ENCODE results near the gene CNTN2.

DNA sequence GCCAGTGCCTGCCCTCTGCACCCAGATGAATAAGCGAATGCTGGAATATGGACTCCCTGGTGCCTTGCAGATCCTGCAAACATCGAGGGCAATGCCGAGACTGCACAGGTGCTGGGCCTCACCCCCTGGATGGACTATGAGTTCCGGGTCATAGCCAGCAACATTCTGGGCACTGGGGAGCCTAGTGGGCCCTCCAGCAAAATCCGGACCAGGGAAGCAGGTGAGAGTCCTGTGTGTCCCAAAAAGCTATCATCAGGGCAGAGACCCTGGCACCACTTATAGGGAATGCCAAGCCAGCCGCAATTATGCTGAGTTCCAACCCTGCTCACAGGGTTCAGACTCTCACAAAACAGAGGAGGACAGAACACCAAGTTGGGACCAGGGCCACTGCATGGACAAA is 24.0 kb downstream of the CNTN2 start:
- TF ChIP-seq CTCF (IDR thresholded peaks at IDR 0.05; ENCODE audit: low read length), result no peak
- TF ChIP-seq EZH2 (optimal IDR thresholded peaks at IDR 0.05; ENCODE audit: low read depth, low read length), result no peak
- TF ChIP-seq EZH2phosphoT487 (IDR thresholded peaks at IDR 0.05; ENCODE audit: low read length), result no peak

All from MM.1S (cell line).